IMR-90 (cell line): ENCODE measurements around the gene WHRN. TPM values are rescaled to one million over a fixed set of nuclear protein-coding genes. Genes with fewer than 3 reads are reported as not detected.

ENCODE experiments used
- ATAC-seq: fragments of 200-7000 bp; cut with Tn5 transposase; 2 replicates; pipeline ENCODE4 v1.9.1; 2020; ENCODE audit warnings: low read depth, mild to moderate bottlenecking, moderate library complexity
- BruUV-seq: library from RNA; stranded (reverse); fragments of 400-500 nt; replicated peaks from 2 replicates; lab custom pipeline; 2021; lab: Mats Ljungman, UMichigan
- CTCF ChIA-PET: fragments of 300-600 bp; formaldehyde crosslinking; extraction: SDS; loops from one replicate; lab custom pipeline; 2021; ENCODE audit warnings: antibody characterized with exemption; lab: Yijun Ruan, JAX
- POLR2A ChIA-PET: fragments of 300-600 bp; sonication (Branson Sonifier 250); formaldehyde crosslinking; loops from one replicate; lab custom pipeline; 2022; ENCODE audit warnings: antibody characterized with exemption; ENCODE audit not compliant: unreplicated experiment; lab: Charles Lee
- DNase-seq: peaks from one replicate; pipeline ENCODE4 v3.0.0; 2013
- H2AFZ ChIP-seq: replicated peaks from 2 replicates; pipeline ENCODE3; 2013; ENCODE audit warnings: low read length, mild to moderate bottlenecking; ENCODE audit not compliant: poor library complexity
- H2AK5ac ChIP-seq: 2 replicates; pipeline ENCODE4 v1.6.1; 2013; ENCODE audit warnings: low read depth, low read length, inconsistent platforms
- H2AK9ac ChIP-seq: replicated peaks from 2 replicates; pipeline ENCODE3; 2013; ENCODE audit warnings: mild to moderate bottlenecking, low read depth, low read length, moderate library complexity; ENCODE audit not compliant: poor library complexity
- H2BK120ac ChIP-seq: 2 replicates; pipeline ENCODE4 v1.6.1; 2013; ENCODE audit warnings: low read depth, low read length, inconsistent platforms
- H2BK15ac ChIP-seq: 3 replicates; pipeline ENCODE4 v1.6.1; 2013; ENCODE audit warnings: low read depth, low read length, inconsistent platforms
- H2BK20ac ChIP-seq: 2 replicates; pipeline ENCODE4 v1.6.1; 2013; ENCODE audit warnings: low read depth, mild to moderate bottlenecking, inconsistent platforms, low read length, moderate library complexity
- H2BK5ac ChIP-seq: 2 replicates; pipeline ENCODE4 v1.6.1; 2013; ENCODE audit warnings: mild to moderate bottlenecking, low read depth, low read length, inconsistent platforms; ENCODE audit not compliant: poor library complexity, severe bottlenecking
- H3K14ac ChIP-seq: replicated peaks from 2 replicates; pipeline ENCODE4 v1.6.1; 2013; ENCODE audit warnings: low read depth, low read length, inconsistent platforms
- H3K18ac ChIP-seq: 2 replicates; pipeline ENCODE4 v1.6.1; 2013; ENCODE audit warnings: low read depth, low read length, control low read depth
- H3K23ac ChIP-seq: 2 replicates; pipeline ENCODE4 v1.6.1; 2013; ENCODE audit warnings: low read depth, low read length, inconsistent platforms
- H3K27ac ChIP-seq: 2 replicates; pipeline ENCODE4 v1.5.1; 2013; ENCODE audit warnings: mild to moderate bottlenecking, control low read depth, low read length; ENCODE audit not compliant: insufficient read depth
- H3K27me3 ChIP-seq: 2 replicates; pipeline ENCODE4 v1.6.1; 2013; ENCODE audit warnings: low read length; ENCODE audit not compliant: control insufficient read depth, insufficient read depth
- H3K36me3 ChIP-seq: 2 replicates; pipeline ENCODE4 v1.6.1; 2013; ENCODE audit warnings: low read length, mixed read lengths; ENCODE audit not compliant: control insufficient read depth, insufficient read depth
- H3K4ac ChIP-seq: 2 replicates; pipeline ENCODE4 v1.6.1; 2013; ENCODE audit warnings: low read depth, low read length, inconsistent platforms
- H3K4me1 ChIP-seq: 2 replicates; pipeline ENCODE4 v1.6.1; 2013; ENCODE audit warnings: low read length, mixed read lengths; ENCODE audit not compliant: control insufficient read depth, insufficient read depth
- H3K4me2 ChIP-seq: 2 replicates; pipeline ENCODE4 v1.6.1; 2013; ENCODE audit warnings: low read depth, mild to moderate bottlenecking, control low read depth, low read length, moderate library complexity
- H3K4me3 ChIP-seq: 2 replicates; pipeline ENCODE4 v1.5.1; 2013; ENCODE audit warnings: low read depth, mild to moderate bottlenecking, control low read depth, low read length, moderate library complexity; ENCODE audit not compliant: insufficient read depth
- H3K56ac ChIP-seq: 2 replicates; pipeline ENCODE4 v1.6.1; 2013; ENCODE audit warnings: low read length, inconsistent platforms; ENCODE audit not compliant: insufficient read depth; ENCODE audit errors: extremely low read depth
- H3K79me1 ChIP-seq, 2 experiments: 2 replicates each; pipeline ENCODE4 v1.6.1; 2013; ENCODE audit warnings: low read length in 2 of 2, inconsistent platforms in 1 of 2, low read depth in 1 of 2
- H3K9ac ChIP-seq: 2 replicates; pipeline ENCODE4 v1.6.1; 2013; ENCODE audit warnings: low read depth, low read length, control low read depth
- H3K9me1 ChIP-seq: 2 replicates; pipeline ENCODE4 v1.6.1; 2013; ENCODE audit warnings: low read length, inconsistent platforms; ENCODE audit not compliant: insufficient read depth
- H3K9me3 ChIP-seq: 2 replicates; pipeline ENCODE4 v1.6.1; 2013; ENCODE audit warnings: low read length; ENCODE audit not compliant: control insufficient read depth, insufficient read depth
- H4K20me1 ChIP-seq: 2 replicates; pipeline ENCODE4 v1.6.1; 2013; ENCODE audit warnings: low read length, inconsistent platforms; ENCODE audit not compliant: insufficient read depth
- H4K5ac ChIP-seq: 2 replicates; pipeline ENCODE4 v1.6.1; 2013; ENCODE audit warnings: mild to moderate bottlenecking, low read depth, low read length, control low read depth
- H4K8ac ChIP-seq, 2 experiments: 2 replicates each; pipeline ENCODE4 v1.6.1; 2013; ENCODE audit warnings: low read depth in 2 of 2, low read length in 2 of 2, control low read depth in 1 of 2, inconsistent platforms in 1 of 2
- H4K91ac ChIP-seq: 2 replicates; pipeline ENCODE4 v1.6.1; 2013; ENCODE audit warnings: low read depth, low read length, inconsistent platforms; ENCODE audit not compliant: insufficient read depth
- CEBPB ChIP-seq: IDR thresholded peaks from 2 replicates; pipeline ENCODE4 v1.6.1; 2012; ENCODE audit warnings: low read depth, low read length, improper control_type of control experiment
- CTCF ChIP-seq: conservative IDR thresholded peaks from 2 replicates; pipeline ENCODE4 v1.5.1; 2012; ENCODE audit warnings: mild to moderate bottlenecking, low read depth, low read length, improper control_type of control experiment
- USF2 ChIP-seq: fragments of 150-350 bp; IDR thresholded peaks from 2 replicates; pipeline ENCODE4 v1.6.1; 2017; ENCODE audit warnings: mild to moderate bottlenecking, antibody characterized with exemption, low read length, low read depth
- WGBS, 2 experiments: methylation state at CpG; one replicate each; pipeline versions ENCODE4 v1.1.5 to v1.1.7; 2013; ENCODE audit warnings: missing lambda C conversion rate in 2 of 2; ENCODE audit not compliant: insufficient read length in 1 of 2; ENCODE audit errors: extremely low coverage in 2 of 2; 5-methylcytosine and 5-hydroxymethylcytosine counted together
- dilution Hi-C: fragments of 300-500 bp; cut with HindIII; formaldehyde crosslinking; loops from one replicate; pipeline ENCODE4 v1.14.3; 2018; ENCODE audit warnings: low sequenced_read_pairs; ENCODE audit not compliant: unreplicated experiment
- in situ Hi-C: fragments of 300-500 bp; cut with MboI; formaldehyde crosslinking; loops from 3 replicates; pipeline ENCODE4 v1.14.3; 2019; ENCODE audit warnings: low sequenced_read_pairs, inconsistent platforms, mixed read lengths
- intact Hi-C: fragments of 100-400 bp; cut with micrococcal nuclease; formaldehyde crosslinking; loops from 2 replicates; pipeline ENCODE4 v1.10.0; 2022
- polyA plus RNA-seq, 3 experiments: library from polyadenylated mRNA; depleted of rRNA; stranded (reverse); fragments of >200 nt; gene quantifications; 2 replicates each; pipeline ENCODE4 v1.2.3, GENCODE V29; 2012; ENCODE audit warnings: low replicate concordance in 1 of 3
- total RNA-seq: library from RNA; depleted of rRNA; stranded (reverse); fragments of >200 nt; gene quantifications from 2 replicates; pipeline ENCODE4 v1.2.3, GENCODE V29; 2012

Gene WHRN
- total and polyA plus RNA-seq, 2 of the 4 experiments (the other 2 are of a cell fraction), result 0.18 to 2.6 TPM

GRCh38 chr9:114382699-114383520 is 122.4 kb downstream of the WHRN start:
- Histone ChIP-seq H3K9me3 (no peaks in the 10 kb centered on the region), H2AK5ac (peak overlapping the region; percentile 11; the same call in 1 of the 2 replicates), H3K27ac (peak overlapping the region; percentile 0; the same call in 1 of the 2 replicates), H3K56ac (no peak overlapping the region; the same call in 1 of the 2 replicates), H3K14ac (peak overlapping the region; percentile 24), H2BK15ac (no peak overlapping the region), H3K27me3 (no peaks in the 10 kb centered on the region), H3K79me1 (peaks cover 29 to 71% of the 10 kb centered on the region in 2 experiments), H3K23ac (peak overlapping the region; percentile 23), H3K18ac (no peak overlapping the region; the same call in 1 of the 2 replicates), H2AK9ac (peak overlapping the region; percentile 38), H4K8ac (peak overlapping the region in 1 of 2 experiments; percentile 6; a peak in 2 of 4 replicates), H3K4me1 (peaks cover 28% of the 10 kb centered on the region), H4K5ac (peak overlapping the region; percentile 13; the same call in 1 of the 2 replicates), H3K4ac (peak overlapping the region; percentile 42), H3K4me2 (peak overlapping the region; percentile 21; the same call in 1 of the 2 replicates), H2AFZ (peak overlapping the region; percentile 50), H3K9ac (peak overlapping the region; percentile 0), H2BK20ac (no peak overlapping the region), H2BK5ac (no peak overlapping the region), H2BK120ac (peak overlapping the region; percentile 2), H3K36me3 (peaks cover 15% of the 10 kb centered on the region), H3K9me1 (peaks cover 16% of the 10 kb centered on the region), H4K20me1 (peaks cover 27% of the 10 kb centered on the region; the same call in 1 of the 2 replicates), H3K4me3 (no peak overlapping the region), H4K91ac (0 out of 2 replicates have a peak overlapping the region, but pooled peaks have one; percentile 34)
- WGBS, 2 experiments, result 20% methylated on average over 2 of the region's 17 CpGs; no CpG with 5 or more reads in 1 of the 2 experiments
- intact Hi-C loops, result no loop called here
- dilution Hi-C loops, result no loop called here
- POLR2A ChIA-PET, result no interaction called here
- no peak for ATAC-seq
- DNase-seq, result no peak
- in situ Hi-C loops, result no loop called here
- no peak for TF ChIP-seq USF2
- 0 out of 2 replicates have a peak, but pooled peaks have one; percentile 7 for TF ChIP-seq CTCF
- 0 out of 2 replicates have a peak, but pooled peaks have one; percentile 11 for TF ChIP-seq CEBPB
- CTCF ChIA-PET, result interaction anchor here (0.6 kb wide), 1 partner anchor 58 kb away, joined by 4 read pairs; no protein-coding TSS in a partner anchor
- BruUV-seq, result no TSS peak
